SK-N-SH treated with all-trans-retinoic acid at 6 μM for 48 hours (cell line): Measurements from ENCODE around the gene MSL2.
"Not testable (repeated sequence)": the region's sequence is repeated elsewhere in the genome, so short reads cannot be mapped to it uniquely, and the experiment has no call there.

ENCODE experiments used
- ATAC-seq: fragments of 200-7000 bp; cut with Tn5 transposase; 3 replicates; pipeline ENCODE4 v1.9.1; 2020; ENCODE audit warnings: mild to moderate bottlenecking, moderate library complexity
- ARNTL ChIP-seq: fragments of 450-650 bp; formaldehyde crosslinking; IDR thresholded peaks from 2 replicates; pipeline ENCODE4 v1.5.0; 2020; ENCODE audit warnings: low read depth, mild to moderate bottlenecking, moderate library complexity, borderline replicate concordance
- CREB5 ChIP-seq: fragments of 250-450 bp; sonication (Bioruptor Pico); IDR thresholded peaks from 2 replicates; pipeline ENCODE4 v1.5.1; 2020; ENCODE audit warnings: low read depth, mild to moderate bottlenecking, moderate library complexity
- ESRRG ChIP-seq: fragments of 250-450 bp; sonication (Bioruptor Pico); IDR thresholded peaks from 2 replicates; pipeline ENCODE4 v1.6.1; 2021; ENCODE audit warnings: mild to moderate bottlenecking
- GLIS3 ChIP-seq: fragments of 250-450 bp; sonication (Bioruptor Pico); IDR thresholded peaks from 2 replicates; pipeline ENCODE4 v1.5.0; 2020; ENCODE audit warnings: mild to moderate bottlenecking, moderate library complexity
- ISL1 ChIP-seq: fragments of 250-450 bp; sonication (Bioruptor Pico); IDR thresholded peaks from 2 replicates; pipeline ENCODE4 v2.1.2; 2022; ENCODE audit warnings: mild to moderate bottlenecking, moderate library complexity
- OSR1 ChIP-seq: fragments of 250-450 bp; sonication (Bioruptor Pico); IDR thresholded peaks from 2 replicates; pipeline ENCODE4 v1.8.0; 2022; ENCODE audit warnings: moderate library complexity, mild to moderate bottlenecking, inconsistent platforms
- POU6F1 ChIP-seq: fragments of 250-450 bp; sonication (Bioruptor Pico); IDR thresholded peaks from 2 replicates; pipeline ENCODE4 v1.8.0; 2021; ENCODE audit warnings: low read depth, mild to moderate bottlenecking, moderate library complexity, borderline replicate concordance
- PPARA ChIP-seq: fragments of 250-450 bp; sonication (Bioruptor Pico); IDR thresholded peaks from 2 replicates; pipeline ENCODE4 v1.5.0; 2020; ENCODE audit warnings: mild to moderate bottlenecking, borderline replicate concordance
- RARB ChIP-seq: fragments of 250-450 bp; sonication (Bioruptor Pico); IDR thresholded peaks from 2 replicates; pipeline ENCODE4 v1.8.0; 2021; ENCODE audit warnings: mild to moderate bottlenecking, moderate library complexity
- TOX ChIP-seq: fragments of 250-450 bp; sonication (Bioruptor Pico); IDR thresholded peaks from 2 replicates; pipeline ENCODE4 v1.8.0; 2021; ENCODE audit warnings: mild to moderate bottlenecking, moderate library complexity, borderline replicate concordance
- TSHZ2 ChIP-seq: fragments of 250-450 bp; sonication (Bioruptor Pico); IDR thresholded peaks from 2 replicates; pipeline ENCODE4 v1.5.0; 2020; ENCODE audit warnings: mild to moderate bottlenecking, moderate library complexity
- ZFP30 ChIP-seq: fragments of 450-650 bp; formaldehyde crosslinking; IDR thresholded peaks from 2 replicates; pipeline ENCODE4 v1.5.0; 2022; ENCODE audit warnings: mild to moderate bottlenecking, moderate library complexity
- ZNF70 ChIP-seq: fragments of 450-650 bp; formaldehyde crosslinking; IDR thresholded peaks from 2 replicates; pipeline ENCODE4 v1.5.0; 2020; ENCODE audit warnings: mild to moderate bottlenecking, moderate library complexity

The MSL2 gene

GRCh38 chr3:136194409-136195257 lies 1.5 kb downstream of the MSL2 start:
- no peak for TF ChIP-seq RARB (CRISPR knock-in tag)
- no peak for TF ChIP-seq TSHZ2 (CRISPR knock-in tag)
- ATAC-seq, result no peak

GRCh38 chr3:136193278-136194054 lies 2.7 kb downstream of the MSL2 start:
- TF ChIP-seq TOX (CRISPR knock-in tag) (no peak), CREB5 (CRISPR knock-in tag) (no peak), ZNF70 (no peak), ZFP30 (CRISPR knock-in tag) (no peak), POU6F1 (CRISPR knock-in tag) (no peak), OSR1 (CRISPR knock-in tag) (no peak)

GRCh38 chr3:136192831-136193230 lies 3.3 kb downstream of the MSL2 start:
- no peak for ATAC-seq
- TF ChIP-seq GLIS3 (CRISPR knock-in tag), result no peak

More at GRCh38 chr3:136193278-136194054, 2.7 kb downstream of the MSL2 start:
- no peak for ATAC-seq

GRCh38 chr3:136192195-136192594 lies 3.9 kb downstream of the MSL2 start:
- not testable (repeated sequence) for ATAC-seq

GRCh38 chr3:136189859-136190617 lies 6.1 kb downstream of the MSL2 start:
- TF ChIP-seq TSHZ2 (CRISPR knock-in tag) (no peak), OSR1 (CRISPR knock-in tag) (no peak), TOX (CRISPR knock-in tag) (no peak), ISL1 (no peak), ESRRG (CRISPR knock-in tag) (no peak), ARNTL (no peak), GLIS3 (CRISPR knock-in tag) (no peak), PPARA (CRISPR knock-in tag) (no peak), CREB5 (CRISPR knock-in tag) (no peak), ZFP30 (CRISPR knock-in tag) (no peak)

More at GRCh38 chr3:136189859-136190617, 6.1 kb downstream of the MSL2 start:
- ATAC-seq, result no peak
